Cardiac septum (tissue), 1 donor: ENCODE data around the gene NRK. TPM values are rescaled to one million over a fixed set of nuclear protein-coding genes. Genes with fewer than 3 reads are reported as not detected.
"Not testable (repeated sequence)": the region's sequence is repeated elsewhere in the genome, so short reads cannot be mapped to it uniquely, and the experiment has no call there.

ENCODE experiments used
- DNase-seq: peaks from one replicate; pipeline ENCODE4 v3.0.0-alpha.2; 2020; ENCODE audit warnings: low spot score
- intact Hi-C: fragments of 100-400 bp; cut with DNase I; formaldehyde crosslinking; loops from one replicate; pipeline ENCODE4 v1.14.0; 2022
- long read RNA-seq: library from polyadenylated mRNA; unstranded; transcript quantifications from one replicate; pipeline ENCODE4 v2.0.0, GENCODE V29; 2021
- total RNA-seq: library from RNA; stranded (reverse); fragmentation: NEBNext Ultra II Directional; extraction: Animal tissue kit (Norgen Biotek cat#: 25700); gene quantifications from one replicate; pipeline ENCODE4 v1.2.1, GENCODE V29; 2021
- donor health status: DM: no; HTN: no; CAD: no.

The NRK gene, protein sequence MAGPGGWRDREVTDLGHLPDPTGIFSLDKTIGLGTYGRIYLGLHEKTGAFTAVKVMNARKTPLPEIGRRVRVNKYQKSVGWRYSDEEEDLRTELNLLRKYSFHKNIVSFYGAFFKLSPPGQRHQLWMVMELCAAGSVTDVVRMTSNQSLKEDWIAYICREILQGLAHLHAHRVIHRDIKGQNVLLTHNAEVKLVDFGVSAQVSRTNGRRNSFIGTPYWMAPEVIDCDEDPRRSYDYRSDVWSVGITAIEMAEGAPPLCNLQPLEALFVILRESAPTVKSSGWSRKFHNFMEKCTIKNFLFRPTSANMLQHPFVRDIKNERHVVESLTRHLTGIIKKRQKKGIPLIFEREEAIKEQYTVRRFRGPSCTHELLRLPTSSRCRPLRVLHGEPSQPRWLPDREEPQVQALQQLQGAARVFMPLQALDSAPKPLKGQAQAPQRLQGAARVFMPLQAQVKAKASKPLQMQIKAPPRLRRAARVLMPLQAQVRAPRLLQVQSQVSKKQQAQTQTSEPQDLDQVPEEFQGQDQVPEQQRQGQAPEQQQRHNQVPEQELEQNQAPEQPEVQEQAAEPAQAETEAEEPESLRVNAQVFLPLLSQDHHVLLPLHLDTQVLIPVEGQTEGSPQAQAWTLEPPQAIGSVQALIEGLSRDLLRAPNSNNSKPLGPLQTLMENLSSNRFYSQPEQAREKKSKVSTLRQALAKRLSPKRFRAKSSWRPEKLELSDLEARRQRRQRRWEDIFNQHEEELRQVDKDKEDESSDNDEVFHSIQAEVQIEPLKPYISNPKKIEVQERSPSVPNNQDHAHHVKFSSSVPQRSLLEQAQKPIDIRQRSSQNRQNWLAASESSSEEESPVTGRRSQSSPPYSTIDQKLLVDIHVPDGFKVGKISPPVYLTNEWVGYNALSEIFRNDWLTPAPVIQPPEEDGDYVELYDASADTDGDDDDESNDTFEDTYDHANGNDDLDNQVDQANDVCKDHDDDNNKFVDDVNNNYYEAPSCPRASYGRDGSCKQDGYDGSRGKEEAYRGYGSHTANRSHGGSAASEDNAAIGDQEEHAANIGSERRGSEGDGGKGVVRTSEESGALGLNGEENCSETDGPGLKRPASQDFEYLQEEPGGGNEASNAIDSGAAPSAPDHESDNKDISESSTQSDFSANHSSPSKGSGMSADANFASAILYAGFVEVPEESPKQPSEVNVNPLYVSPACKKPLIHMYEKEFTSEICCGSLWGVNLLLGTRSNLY (N-terminal part only)
- 4.9 TPM for total RNA-seq
- long read RNA-seq, partial matches to known transcripts, result 3 of 5 reads
- long read RNA-seq, other reads (novel, unspliced or antisense), result 2 of 5 reads

DNA sequence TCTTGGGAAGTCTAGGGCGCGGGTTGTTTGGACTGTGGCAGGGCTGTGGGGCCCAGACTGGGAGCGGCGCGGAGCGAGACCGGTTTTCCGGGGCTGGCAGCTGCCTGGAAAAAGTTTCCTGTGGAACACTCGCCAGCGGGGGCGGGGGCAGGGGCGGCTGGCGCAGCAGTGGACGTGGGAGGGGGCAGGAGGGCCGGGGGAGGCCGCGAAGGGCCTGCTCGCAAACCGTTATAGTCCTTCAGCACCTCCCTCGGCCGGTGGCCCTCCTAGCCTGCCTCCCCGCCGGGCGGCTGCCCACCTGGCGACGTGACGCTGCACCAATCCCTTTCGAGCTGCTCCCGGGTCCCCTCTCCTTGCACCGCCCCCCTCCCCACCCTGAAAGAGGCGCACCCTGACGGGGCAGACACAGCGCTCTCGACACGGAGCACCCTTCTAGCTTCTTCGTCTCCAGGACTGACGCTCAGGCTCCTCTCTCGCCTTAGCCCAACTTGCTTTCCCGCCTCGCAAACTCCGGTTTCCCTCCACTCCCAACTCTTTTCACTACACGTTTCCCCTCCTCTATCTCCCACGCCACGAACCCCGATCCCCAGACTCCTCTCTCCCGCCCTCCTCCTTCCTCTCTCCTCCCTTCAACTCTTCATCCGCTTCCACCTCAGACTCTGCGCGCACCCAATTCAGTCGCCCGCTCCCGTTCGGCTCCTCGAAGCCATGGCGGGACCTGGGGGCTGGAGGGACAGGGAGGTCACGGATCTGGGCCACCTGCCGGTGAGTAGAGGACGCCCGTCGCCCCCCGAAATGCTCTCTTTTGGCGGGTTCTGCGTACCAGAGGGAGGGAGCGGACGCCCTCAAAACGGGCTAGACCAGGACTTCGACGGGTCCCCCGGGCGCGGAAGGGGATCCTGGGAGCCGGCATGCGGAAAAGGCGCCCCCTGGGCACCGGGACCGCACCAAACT, at the start of gene NRK:
TSS of gene NRK (plus strand) at position 402 of the 954 bp plus-strand sequence. CDS start at position 709, 307 bp downstream.
- intact Hi-C loops, result no loop called here
- DNase-seq, result no peak

DNA sequence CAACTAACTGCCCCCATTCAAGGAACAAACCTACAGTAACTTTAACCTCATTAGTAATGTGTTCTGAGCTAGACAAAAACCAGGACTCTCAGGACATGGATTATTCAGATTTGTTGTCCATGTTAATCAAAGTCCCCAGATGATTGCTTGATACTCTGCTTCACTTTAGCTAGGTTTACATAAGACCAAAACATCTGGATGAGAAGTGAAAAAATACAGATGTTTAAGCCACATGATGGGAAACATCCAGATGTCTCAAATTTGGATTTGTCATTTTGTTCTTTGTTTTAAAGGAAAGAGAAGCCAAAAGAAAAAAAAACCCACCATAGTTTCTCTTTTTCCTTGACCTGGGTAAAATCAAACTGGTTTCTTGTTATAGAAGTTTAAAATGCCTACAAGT, 48.5 kb upstream of the NRK start:
- intact Hi-C loops, result no loop called here
- no peak for DNase-seq

DNA sequence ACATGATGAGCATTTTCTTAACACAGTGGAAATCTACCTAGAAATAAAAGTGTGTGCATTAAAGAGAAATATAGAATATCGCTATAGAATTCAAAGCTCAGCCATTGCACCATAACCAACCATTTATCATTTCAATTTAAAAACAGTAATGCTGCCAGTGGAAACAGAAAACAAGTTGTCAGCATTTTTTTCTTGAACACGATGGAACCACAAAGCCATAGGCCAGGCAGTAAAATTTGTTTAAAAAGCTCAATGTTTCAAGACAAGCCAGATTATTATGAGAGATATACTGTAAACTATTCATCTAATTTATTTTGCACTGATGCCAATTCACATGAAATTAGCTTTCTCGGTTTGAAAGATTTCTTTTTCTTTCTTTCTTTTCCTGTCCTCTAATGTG, 46.7 kb upstream of the NRK start:
- intact Hi-C loops, result no loop called here
- no peak for DNase-seq

DNA sequence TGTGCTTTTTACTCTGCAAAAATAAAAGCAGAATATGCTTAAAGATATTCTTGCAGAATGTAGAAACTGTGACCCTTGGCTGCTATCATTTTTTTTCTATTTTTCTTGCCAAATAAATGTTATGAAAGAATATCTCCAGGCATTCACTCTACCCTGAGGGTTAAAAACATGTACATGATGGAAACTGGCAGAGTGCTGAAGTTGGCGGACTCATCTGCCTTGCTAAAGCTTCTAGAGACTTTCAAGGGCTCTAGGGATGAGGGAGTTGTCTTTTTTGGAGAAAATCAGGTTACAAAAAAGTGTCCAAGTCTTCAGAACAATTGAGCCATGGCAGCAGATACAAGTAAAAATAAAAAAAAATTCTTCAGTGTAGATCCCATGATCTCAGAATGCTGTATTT, 40.5 kb upstream of the NRK start:
- no peak for DNase-seq
- intact Hi-C loops, result no loop called here

DNA sequence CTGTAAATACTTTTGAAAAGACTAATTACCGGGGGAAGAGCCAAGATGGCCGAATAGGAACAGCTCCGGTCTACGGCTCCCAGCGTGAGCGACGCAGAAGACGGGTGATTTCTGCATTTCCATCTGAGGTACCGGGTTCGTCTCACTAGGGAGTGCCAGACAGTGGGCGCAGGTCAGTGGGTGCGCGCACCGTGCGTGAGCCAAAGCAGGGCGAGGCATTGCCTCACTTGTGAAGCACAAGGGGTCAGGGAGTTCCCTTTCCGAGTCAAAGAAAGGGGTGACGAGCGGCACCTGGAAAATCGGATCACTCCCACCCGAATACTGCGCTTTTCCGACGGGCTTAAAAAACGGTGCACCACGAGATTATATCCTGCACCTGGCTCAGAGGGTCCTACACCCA, 25.5 kb upstream of the NRK start:
- DNase-seq, intact Hi-C loops: not testable (repeated sequence)

DNA sequence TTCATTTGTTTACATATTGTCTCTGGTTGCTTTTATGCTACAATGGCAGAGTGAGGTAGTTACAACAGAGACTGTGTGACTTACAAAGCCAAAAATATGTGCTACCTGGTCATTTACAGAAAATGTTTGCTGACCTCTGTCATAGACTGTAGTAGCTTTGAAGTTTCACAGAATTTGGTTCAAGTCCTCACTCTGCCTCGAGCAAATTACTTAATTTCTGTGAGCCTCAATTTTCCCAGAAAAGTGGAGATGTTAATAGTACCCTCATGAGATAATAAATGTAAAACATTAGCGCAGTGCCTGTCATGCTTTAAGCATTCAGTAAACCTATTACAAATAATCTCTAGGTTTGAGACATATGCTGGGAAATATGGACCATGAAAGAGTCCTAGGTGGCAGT, 18.4 kb upstream of the NRK start:
- intact Hi-C loops, result no loop called here
- DNase-seq, result no peak

DNA sequence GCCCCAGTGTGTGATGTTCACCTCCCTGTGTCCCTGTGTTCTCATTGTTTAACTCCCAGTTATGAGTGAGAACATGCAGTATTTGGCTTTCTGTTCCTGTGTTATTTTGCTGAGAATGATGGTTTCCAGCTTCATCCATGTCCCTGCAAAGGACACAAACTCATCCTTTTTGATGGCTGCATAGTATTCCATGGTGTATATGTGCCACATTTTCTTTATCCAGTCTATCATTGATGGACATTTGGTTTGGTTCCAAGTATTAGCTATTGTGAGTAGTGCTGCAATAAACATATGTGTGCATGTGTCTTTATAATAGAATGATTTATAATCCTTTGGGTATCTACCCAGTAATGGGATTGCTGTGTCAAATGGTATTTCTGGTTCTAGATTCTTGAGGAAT, 16.7 kb upstream of the NRK start:
- DNase-seq, intact Hi-C loops: not testable (repeated sequence)

DNA sequence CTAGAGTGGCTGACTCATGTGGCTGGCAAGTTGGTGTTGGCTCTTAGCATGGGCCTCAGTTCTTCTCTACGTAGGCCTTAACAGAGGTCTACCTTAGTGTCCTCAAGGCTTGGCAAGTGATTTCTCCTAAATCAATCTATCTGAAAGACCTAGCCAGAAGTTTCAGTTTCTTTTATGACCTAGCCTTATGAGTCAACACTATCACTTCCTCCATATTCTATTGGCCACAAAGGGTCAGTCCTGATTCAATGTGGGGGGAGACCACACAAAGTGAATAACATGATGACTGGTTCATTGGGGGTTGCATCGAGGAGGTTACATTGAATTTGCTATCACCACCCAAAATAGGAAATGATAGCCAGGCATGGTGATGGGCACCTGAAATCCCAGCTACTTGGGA, 5.8 kb upstream of the NRK start:
- no peak for DNase-seq
- intact Hi-C loops, result no loop called here

DNA sequence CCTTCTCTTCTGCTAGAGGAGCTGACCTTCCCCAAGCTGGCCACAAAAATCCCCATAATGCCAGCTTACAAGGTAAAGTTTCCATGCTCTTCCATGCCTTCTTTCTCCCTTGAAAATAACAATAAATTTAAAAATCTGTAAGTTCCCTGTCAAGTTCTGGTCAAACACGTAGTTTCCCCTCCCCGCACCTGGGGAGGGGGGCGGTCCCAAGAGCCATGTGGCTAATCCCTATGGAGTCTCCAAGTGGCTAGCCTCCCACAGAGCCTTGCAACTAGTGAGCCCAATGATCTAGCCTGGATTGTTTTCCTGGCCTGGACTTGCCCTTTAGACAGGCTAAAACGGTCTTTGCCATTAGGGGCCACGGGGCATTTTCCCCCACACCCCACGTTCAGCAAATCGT, 2.1 kb upstream of the NRK start:
- intact Hi-C loops, result no loop called here
- no peak for DNase-seq

DNA sequence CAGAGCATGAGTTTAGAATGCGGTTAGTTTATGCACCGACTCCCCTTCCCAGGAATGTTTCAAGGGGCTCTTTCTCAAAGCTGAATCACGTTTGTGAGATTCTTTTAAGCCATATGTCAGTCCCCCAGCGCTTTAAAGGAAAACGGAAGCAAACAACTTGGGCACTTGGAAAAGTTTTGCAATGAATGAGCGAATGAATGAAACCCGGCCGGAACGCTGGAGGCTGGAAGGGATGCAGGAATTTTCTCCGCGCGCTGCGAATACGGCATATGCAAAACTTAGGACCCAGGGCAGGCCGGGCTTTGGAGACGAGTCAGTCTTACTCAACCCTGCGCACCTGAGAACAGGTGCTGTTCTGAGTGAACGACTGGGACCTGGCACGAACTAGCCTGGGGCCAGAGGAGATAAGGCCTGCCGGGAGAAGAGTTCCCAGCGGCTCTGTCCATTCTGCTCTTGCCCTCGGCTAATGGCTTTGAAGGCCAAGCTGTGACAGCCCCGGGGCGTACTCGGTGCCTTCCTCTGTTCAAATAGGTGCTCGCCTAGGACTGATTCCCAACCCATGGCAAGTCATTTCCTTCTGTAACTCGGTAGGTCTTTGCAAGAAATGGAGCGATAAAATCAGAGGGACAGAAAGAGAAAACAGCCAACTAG, 743 bp upstream of the NRK start:
- no peak for DNase-seq
- intact Hi-C loops, result no loop called here

DNA sequence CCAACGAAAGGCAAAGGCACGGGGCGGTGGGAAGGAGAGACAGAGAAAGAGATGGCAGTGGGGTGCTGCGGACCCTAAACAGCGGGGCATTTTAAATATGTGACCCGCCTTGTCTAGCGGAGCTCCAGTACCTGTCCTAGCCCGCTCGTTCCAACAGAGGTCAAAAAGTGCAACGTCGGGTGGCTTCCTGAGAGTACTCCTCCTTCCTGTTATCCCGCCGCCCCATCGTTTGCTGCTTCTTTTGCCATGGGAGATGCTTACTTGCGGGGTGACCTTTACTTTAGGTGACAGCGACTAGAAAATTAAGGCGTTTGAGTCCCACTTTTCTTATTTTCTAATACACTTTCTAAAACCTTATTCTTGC, 735 bp downstream of the NRK start:
- DNase-seq, result no peak
- intact Hi-C loops, result no loop called here

DNA sequence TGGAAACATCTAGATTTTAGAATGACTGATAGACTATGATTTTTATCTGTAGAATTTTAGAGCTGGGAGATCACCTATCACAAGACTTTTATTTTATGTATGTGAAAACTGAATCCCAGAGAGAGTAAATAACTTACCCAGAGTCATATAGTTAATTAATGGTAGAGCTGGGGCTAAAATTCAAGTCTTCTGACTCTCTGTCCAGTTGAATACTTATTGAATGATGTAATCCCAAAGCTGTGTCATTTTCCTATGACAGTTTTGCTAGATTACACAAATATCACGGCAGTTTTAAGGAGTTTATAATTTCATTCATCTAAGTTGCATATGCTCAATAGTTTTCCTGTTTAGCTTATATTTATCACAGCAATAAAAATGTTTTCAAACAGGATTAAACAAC, 6.7 kb downstream of the NRK start:
- intact Hi-C loops, result no loop called here

DNA sequence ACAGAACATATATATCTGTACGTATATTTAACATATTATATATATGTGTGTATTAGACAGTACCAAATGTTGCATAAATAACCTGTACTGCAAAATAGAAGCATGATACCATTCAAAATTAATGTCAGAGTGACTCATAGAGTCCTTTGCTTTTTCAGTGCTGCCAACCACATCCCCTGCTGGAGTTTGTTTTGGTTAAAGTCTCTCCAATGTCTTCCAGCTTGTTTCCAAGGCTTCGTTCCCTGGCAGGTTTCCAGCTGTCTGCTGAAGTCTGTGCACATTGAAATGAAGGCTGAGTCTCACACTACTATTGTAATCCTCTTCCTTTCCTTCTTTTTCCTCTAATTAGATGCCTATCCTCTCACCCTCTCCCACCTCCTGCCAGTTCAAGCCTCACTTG, 14.9 kb downstream of the NRK start:
- no peak for DNase-seq
- intact Hi-C loops, result no loop called here

More for the DNA sequence above, 6.7 kb downstream of the NRK start:
- no peak for DNase-seq

DNA sequence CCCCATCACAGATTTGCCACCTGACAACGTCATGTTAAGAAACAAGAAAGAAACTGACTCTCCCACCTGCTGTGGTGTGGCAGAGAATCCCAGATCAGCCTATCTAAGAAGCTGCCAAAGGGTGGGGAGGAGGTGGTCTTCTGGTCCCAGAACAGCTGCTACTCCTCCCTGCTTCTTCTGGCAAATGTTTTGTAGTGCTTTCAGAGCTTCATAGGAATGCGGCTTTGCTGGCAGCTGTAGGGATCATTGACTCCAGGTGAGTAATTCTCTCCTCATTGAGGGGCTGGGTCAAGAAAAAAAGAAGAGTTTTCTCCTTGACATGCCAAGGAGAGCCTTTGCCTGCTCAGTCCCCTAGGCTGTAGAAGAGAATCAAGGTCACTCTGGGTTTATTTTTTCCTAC, 23.3 kb downstream of the NRK start:
- intact Hi-C loops, result no loop called here

DNA sequence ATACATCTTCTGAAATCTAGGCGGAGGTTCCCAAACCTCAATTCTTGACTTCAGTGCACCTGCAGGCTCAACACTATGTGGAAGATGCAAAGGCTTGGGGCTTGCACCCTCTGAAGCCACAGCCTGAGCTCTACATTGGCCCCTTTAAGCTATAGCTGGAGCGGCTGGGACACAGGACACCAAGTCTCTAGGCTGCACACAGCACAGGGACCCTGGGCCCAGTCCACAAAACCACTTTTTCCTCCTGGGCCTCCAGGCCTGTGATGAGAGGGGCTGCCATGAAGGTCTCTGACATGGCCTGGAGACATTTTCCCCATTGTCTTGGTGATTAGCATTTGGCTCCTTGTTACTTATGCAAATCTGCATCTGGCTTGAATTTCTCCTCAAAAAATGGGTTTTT, 27.8 kb downstream of the NRK start:
- intact Hi-C loops, DNase-seq: not testable (repeated sequence)

More for the DNA sequence above, 23.3 kb downstream of the NRK start:
- DNase-seq, result no peak

DNA sequence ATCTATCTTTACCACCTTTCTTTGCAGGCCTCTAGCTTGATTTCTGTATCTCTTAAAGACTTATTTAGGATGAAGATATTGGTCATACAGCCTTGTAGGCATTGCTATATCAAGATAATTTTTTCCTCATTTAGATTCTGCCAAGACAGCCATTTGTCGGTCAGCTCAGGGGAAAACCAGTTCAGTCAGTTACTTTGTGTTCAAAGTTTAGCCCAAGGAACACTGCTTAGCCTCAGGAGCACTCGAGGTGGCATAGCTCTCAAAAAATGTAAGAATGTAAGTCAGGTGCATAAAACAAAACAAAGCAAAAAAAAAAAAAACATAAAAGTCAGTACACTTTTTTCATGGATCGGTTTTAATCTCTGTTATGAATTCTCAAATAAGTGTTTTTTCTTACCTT, 43.4 kb downstream of the NRK start:
- intact Hi-C loops, result no loop called here
- no peak for DNase-seq

DNA sequence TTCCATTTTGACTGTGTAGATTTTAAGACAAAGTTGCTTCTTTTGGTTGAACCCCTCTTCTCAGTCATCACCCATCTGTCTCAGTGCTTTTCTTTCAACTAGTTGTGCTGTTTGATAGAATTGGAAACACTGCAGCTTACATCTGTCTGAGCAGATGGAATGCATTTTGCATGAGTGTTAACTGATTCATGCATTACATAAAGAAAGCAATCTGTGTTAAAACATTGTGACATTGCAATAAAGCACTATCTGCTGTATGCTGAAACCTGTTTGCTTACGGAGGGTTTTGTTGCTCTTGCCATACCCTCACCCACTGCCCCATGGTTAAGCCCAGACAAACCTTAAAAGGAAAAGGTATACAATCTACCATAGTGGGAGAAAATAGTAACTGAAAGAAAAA, 47.4 kb downstream of the NRK start:
- no peak for DNase-seq

DNA sequence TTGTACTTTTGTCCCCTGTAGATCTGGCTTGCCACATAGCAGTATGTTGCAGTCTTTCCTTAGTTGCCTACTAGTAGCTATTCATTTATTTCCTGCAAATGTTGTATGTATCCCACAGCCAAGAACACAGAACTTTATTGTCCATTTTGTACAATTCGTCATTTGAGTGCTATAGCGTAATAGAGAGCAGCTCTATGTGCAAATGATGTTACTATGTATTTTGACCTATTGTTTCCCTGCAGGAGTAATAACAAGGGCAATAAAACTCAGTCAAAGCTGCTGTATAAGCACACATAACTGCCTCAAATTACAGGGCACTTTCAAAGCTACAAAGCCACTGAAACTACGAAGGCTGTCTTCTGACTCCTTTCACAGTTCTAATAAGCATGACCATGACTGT, 48.1 kb downstream of the NRK start:
- intact Hi-C loops, result no loop called here

More for the DNA sequence above, 47.4 kb downstream of the NRK start:
- intact Hi-C loops, result no loop called here

More for the DNA sequence above, 48.1 kb downstream of the NRK start:
- DNase-seq, result no peak
